ENCODE data around the gene RPL13.
A peak's percentile ranks its signal among the peaks of the same experiment; 100 is the strongest.
"Not testable (repeated sequence)": the region's sequence is repeated elsewhere in the genome, so short reads cannot be mapped to it uniquely, and the experiment has no call there.

RPL13 gene

GRCh38 chr16:89563639-89564392, 3.3 kb downstream of the RPL13 start:
- no peak for DNase-seq (ENCODE audit: low spot score)

GRCh38 chr16:89564476-89565255, 4.2 kb downstream of the RPL13 start:
- DNase-seq (ENCODE audit: low spot score): no peak

- no peak for DNase-seq (ENCODE audit: low spot score)
Observed at GRCh38 chr16:89565256-89565505, 4.7 kb downstream of the RPL13 start.

GRCh38 chr16:89565506-89566372, 5.3 kb downstream of the RPL13 start:
- DNase-seq (ENCODE audit: low spot score): peak; percentile 78

GRCh38 chr16:89567656-89568594, 7.4 kb downstream of the RPL13 start:
- no peak for DNase-seq (ENCODE audit: low spot score)

GRCh38 chr16:89569506-89570341, 9.2 kb downstream of the RPL13 start:
- no peak for DNase-seq (ENCODE audit: low spot score)

GRCh38 chr16:89570342-89570923, 10.0 kb downstream of the RPL13 start:
- no peak for DNase-seq (ENCODE audit: low spot score)

- DNase-seq (ENCODE audit: low spot score): not testable (repeated sequence)
Observed at GRCh38 chr16:89570983-89571598, 10.6 kb downstream of the RPL13 start.

- DNase-seq (ENCODE audit: low spot score): no peak
Observed at GRCh38 chr16:89571636-89572035, 11.2 kb downstream of the RPL13 start.

- DNase-seq (ENCODE audit: low spot score): no peak
Observed at GRCh38 chr16:89572073-89572484, 11.6 kb downstream of the RPL13 start.

- DNase-seq (ENCODE audit: low spot score): peak; percentile 90
Observed at GRCh38 chr16:89572485-89573205, 12.2 kb downstream of the RPL13 start.

- DNase-seq (ENCODE audit: low spot score): no peak
Observed at GRCh38 chr16:89573826-89574680, 13.6 kb downstream of the RPL13 start.

GRCh38 chr16:89574681-89575246, 14.3 kb downstream of the RPL13 start:
- DNase-seq (ENCODE audit: low spot score): peak; percentile 91

- DNase-seq (ENCODE audit: low spot score): no peak
Observed at GRCh38 chr16:89575247-89576152, 15.0 kb downstream of the RPL13 start, which contains the start of gene CPNE7. CPNE7 (plus strand) TSS chr16:89575758; CDS start chr16:89575898, 140 bp downstream.

- no peak for DNase-seq (ENCODE audit: low spot score)
Observed at GRCh38 chr16:89576153-89577054, 15.9 kb downstream of the RPL13 start.
